ENCODE data around the gene OR6S1. TPM values are rescaled to one million over a fixed set of nuclear protein-coding genes. Genes with fewer than 3 reads are reported as not detected.

OR6S1 gene
- total and polyA plus RNA-seq, 10 of the 15 experiments (the other 5 are each of a cell fraction or from before 2014, with no cell fraction given): 0.22 to 0.67 (median 0.43) TPM; not detected in 4

DNA sequence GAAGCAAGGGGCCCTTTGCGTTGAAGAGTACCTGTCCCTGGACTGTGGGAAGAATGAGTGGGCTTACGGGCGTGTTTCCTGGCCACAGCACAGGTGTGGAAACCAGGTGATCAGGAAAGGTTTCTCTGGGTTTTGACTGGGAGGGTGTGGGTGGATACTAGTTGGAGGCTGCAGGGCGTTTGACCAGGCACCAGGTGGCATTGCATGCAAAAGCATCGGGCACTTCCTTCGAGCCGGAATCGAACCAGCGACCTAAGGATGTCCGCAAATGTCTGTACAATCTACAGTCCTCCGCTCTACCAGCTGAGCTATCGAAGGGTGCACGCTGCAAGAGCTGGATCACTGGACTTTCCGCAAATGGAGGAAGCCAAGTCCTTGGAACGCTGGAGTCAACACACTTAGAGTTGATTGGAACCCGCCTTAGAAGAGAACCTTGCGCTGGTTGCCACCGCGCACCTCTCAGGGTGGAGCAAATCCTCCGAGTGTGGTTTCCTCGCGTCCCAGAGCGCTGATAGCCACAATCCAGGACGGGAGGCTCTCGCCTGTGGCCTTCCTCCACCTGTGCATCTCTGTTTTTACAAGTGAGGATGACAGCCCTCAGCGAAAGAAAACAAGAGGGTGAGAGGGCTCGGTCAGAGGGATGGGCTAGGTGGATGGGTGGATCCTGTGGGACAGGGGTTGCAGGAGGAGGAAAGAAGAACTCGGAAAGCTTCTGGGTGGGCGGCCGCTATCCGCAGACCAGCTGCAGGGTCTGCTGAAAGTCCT lies 21.7 kb upstream of the OR6S1 start:
- POLR2A ChIA-PET: interaction anchor here (0.7 to 4.2 kb wide), 3 partner anchors 18 to 53 kb away, joined by 3 to 59 read pairs (median 4); no protein-coding TSS in a partner anchor
- RAD21 ChIA-PET (ENCODE audit: unreplicated experiment): interaction anchor here (0.6 to 4.5 kb wide), 9 partner anchors 13 to 333 kb away, joined by 3 to 156 read pairs (median 6); partner anchors contain the start of genes ANG and RNASE4
- FAIRE-seq: peak; percentile 81
- H3K36me3 ChIP-seq (ENCODE audit: control insufficient read depth in 2 of 2, insufficient read depth in 2 of 2, low read length in 1 of 2): no peaks in the 10 kb centered on the region
- peak; percentile 88 for DNase-seq (ENCODE audit: low read depth, low spot score)
- in situ Hi-C loops (cut with MboI): no loop called here
- SMC1A ChIA-PET (ENCODE audit: uncharacterized antibody, unreplicated experiment): interaction anchor here (0.6 to 4.2 kb wide), 11 partner anchors 8 to 336 kb away, joined by 3 to 150 read pairs (median 4); partner anchors contain the start of genes ANG and RNASE4
- H3K4me1 ChIP-seq (ENCODE audit: control insufficient read depth, insufficient read depth, low read length): peaks cover 20% of the 10 kb centered on the region
- peak overlapping the region; percentile 92 for H3K4me2 ChIP-seq (ENCODE audit: control insufficient read depth, insufficient read depth)
- peak overlapping the region; percentile 83 for H3K4me3 ChIP-seq
- ATAC-seq: peak; percentile 73
- peak overlapping the region; percentile 20; the same call in 1 of the 2 replicates for H3K27ac ChIP-seq (ENCODE audit: control insufficient read depth, insufficient read depth)
- intact Hi-C loops (cut with micrococcal nuclease; ENCODE audit: unreplicated experiment): loop anchor here (1.0 to 5.0 kb wide), 4 partner anchors 18 to 51 kb away; no protein-coding TSS in a partner anchor
- peak overlapping the region; percentile 40 for H2AFZ ChIP-seq (ENCODE audit: control insufficient read depth, low read depth, low read length)
- BruUV-seq (replicated peaks): no TSS peak
- under 1% methylated on average over 31 of the region's 31 CpGs for WGBS (ENCODE audit: insufficient coverage, insufficient replicate concordance, low lambda C conversion rate, missing lambda C conversion rate)
- peaks cover 24% of the 10 kb centered on the region for H3K79me2 ChIP-seq (ENCODE audit: control insufficient read depth, insufficient read depth, low read length)
- no peaks in the 10 kb centered on the region for H4K20me1 ChIP-seq (ENCODE audit: control insufficient read depth, insufficient read depth)
- CTCF ChIA-PET: interaction anchor here (0.7 to 11.5 kb wide), 8 partner anchors 12 to 335 kb away, joined by 3 to 214 read pairs (median 8); partner anchors contain the start of genes ANG and RNASE4
- peak overlapping the region; percentile 45; the same call in 1 of the 2 replicates for H3K9ac ChIP-seq (ENCODE audit: control insufficient read depth, insufficient read depth, low read length)
- no peaks in the 10 kb centered on the region for H3K27me3 ChIP-seq (replicated peaks in 1 of 2; ENCODE audit: control insufficient read depth in 2 of 2, insufficient read depth in 2 of 2, low read length in 1 of 2)
- no peaks in the 10 kb centered on the region for H3K9me3 ChIP-seq (replicated peaks; ENCODE audit: control insufficient read depth, insufficient read depth, low read length)
- TF ChIP-seq IKZF2 (IDR thresholded peaks at IDR 0.05) (peak; percentile 27 to 59), POU2F2 (IDR thresholded peaks at IDR 0.05; ENCODE audit: borderline replicate concordance, low read depth, low read length) (0 out of 3 replicates have a peak, but pooled peaks have one; percentile 38), RUNX3 (IDR thresholded peaks at IDR 0.05; ENCODE audit: low read length) (peak; percentile 41; the same call in 1 of the 2 replicates), TBL1XR1 (IDR thresholded peaks at IDR 0.05; ENCODE audit: low read depth, low read length) (peak; percentile 43; the same call in 1 of the 2 replicates), ASH2L (IDR thresholded peaks at IDR 0.05; ENCODE audit: borderline replicate concordance, low read depth) (no peak), IKZF1 (conservative IDR thresholded peaks at IDR 0.05) (peak; percentile 69), ZNF592 (IDR thresholded peaks at IDR 0.05) (no peak), YY1 (IDR thresholded peaks at IDR 0.05; ENCODE audit: low read depth, low read length) (peak; percentile 71), CREB1 (IDR thresholded peaks at IDR 0.05; ENCODE audit: low read depth) (no peak; the same call in 1 of the 2 replicates), TARDBP (IDR thresholded peaks at IDR 0.05; ENCODE audit: borderline replicate concordance) (peak; percentile 71; the same call in 1 of the 2 replicates), SMC3 (IDR thresholded peaks at IDR 0.05; ENCODE audit: borderline replicate concordance, low read length) (peak; percentile 76; the same call in 1 of the 2 replicates), NFIC (IDR thresholded peaks at IDR 0.05; ENCODE audit: low read depth, low read length) (no peak), DPF2 (IDR thresholded peaks at IDR 0.05) (no peak), POLR2AphosphoS5 (IDR thresholded peaks at IDR 0.05; ENCODE audit: low read length) (peak; percentile 53; the same call in 1 of the 2 replicates), MXI1 (IDR thresholded peaks at IDR 0.05; ENCODE audit: low read depth, low read length) (peak; percentile 60), ZNF217 (IDR thresholded peaks at IDR 0.05) (peak; percentile 64; the same call in 1 of the 2 replicates), KAT2A (conservative IDR thresholded peaks at IDR 0.05; ENCODE audit: control insufficient read depth, low read depth, low read length) (no peak), BHLHE40 (IDR thresholded peaks at IDR 0.05; ENCODE audit: borderline replicate concordance in 1 of 2, low read depth in 2 of 2, low read length in 1 of 2) (peak; percentile 9 to 64; a peak in 1 of 4 replicates)
- TF ChIP-seq, protein P1, sequence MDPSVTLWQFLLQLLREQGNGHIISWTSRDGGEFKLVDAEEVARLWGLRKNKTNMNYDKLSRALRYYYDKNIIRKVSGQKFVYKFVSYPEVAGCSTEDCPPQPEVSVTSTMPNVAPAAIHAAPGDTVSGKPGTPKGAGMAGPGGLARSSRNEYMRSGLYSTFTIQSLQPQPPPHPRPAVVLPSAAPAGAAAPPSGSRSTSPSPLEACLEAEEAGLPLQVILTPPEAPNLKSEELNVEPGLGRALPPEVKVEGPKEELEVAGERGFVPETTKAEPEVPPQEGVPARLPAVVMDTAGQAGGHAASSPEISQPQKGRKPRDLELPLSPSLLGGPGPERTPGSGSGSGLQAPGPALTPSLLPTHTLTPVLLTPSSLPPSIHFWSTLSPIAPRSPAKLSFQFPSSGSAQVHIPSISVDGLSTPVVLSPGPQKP (IDR thresholded peaks at IDR 0.05; ENCODE audit: low read depth, low read length): no peak

Data from GM12878 (cell line).